Hippocampal formation (tissue), 2 donors: ENCODE measurements around the gene KIF16B.

ENCODE experiments used
- DNase-seq, 2 donors: peaks; one replicate each; lab custom pipeline; 2025; lab: John Stamatoyannopoulos, UW

Gene KIF16B

DNA sequence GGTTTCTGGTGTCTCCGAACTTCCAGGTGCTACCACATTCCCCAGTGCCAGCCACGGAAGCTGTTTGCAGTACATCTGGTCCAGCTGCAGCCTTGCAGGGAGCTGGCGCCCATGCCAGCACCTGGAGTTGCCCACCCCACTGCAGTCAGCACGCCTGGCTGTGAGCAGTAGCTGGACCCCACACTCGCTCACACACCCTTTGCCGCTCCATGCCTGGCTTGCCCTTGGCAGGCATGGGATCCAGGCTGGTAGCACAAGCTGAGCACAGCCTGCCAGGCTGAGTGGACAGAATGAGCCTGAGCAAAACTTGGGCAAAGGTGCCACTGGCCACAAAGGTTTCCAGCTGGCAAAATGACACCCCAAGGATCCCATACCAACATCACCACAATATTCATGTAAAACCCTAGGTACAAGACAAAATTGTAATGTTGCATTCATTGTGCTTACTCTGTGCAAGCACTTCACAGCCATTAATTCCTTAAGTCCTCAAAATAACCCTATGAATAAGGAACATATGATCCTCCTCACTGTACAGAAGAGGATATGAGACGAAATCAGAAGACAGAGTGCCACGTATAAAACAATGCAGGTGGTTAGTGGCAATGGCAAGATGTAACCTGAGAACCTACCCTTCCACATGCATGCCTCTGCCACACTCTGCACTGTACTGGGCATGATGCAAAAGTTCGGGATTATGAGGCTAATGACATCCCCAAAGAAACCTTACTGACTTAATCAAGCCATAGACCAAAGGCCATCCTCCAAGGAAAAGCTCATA is 18.3 kb downstream of the KIF16B start:
- DNase-seq = no peak

DNA sequence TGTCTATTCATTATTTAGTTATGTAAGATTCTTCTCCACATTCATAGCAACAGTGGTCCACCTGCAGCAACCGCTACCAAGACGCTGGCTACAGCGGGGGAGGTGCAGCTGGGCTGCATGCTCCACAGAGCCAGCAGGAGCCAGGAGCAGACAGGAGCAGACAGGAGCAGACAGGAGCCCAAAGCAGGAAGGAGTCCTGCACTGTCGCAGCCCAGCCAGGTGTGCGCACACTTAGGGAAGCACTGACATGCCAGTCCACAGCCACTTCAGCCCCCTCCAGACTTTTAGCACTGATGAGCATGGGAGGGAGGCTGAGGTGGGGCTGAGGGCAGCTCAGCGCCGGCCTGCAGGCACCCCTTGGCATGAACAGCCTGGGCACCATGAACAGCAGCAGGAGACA is 19.6 kb downstream of the KIF16B start:
- no peak for DNase-seq

DNA sequence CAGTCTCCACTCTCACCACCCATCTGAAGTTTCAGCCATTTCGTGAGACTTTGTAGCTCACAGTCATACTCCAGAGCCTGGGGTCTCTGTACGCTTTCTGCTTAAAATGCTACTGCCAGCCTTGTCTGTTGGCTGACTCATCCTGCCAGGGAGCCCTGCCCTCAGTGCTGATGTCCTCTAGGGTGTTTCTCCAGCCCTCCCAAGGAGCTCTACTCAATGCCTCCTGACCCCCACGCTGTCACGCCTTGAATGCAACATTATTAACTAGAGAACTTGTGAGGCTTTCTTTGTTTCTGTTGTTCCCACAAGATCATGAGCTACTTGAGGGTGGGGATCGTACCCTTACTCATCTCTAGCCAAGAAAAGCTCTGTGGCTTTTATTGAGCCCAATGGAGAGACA is 20.1 kb downstream of the KIF16B start:
- DNase-seq = no peak

DNA sequence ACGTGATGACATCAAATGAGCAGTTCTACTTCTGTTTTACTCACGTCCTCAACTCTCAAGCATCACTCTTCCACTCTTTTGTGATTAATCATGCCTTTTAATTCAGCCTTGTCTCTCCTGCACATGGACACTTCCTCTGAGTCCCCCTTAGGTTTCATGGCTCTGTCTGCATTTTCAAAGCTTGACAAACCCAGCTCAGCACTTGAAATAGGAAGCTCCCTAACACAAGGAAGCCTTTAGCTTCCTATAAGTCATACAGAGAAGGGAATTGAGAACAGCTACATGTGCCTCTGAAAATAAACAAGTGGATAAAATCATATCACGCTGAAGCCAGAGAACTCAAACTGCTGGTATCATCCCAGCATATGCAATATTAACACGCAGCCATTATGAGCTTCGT is 21.2 kb downstream of the KIF16B start:
- no peak for DNase-seq

DNA sequence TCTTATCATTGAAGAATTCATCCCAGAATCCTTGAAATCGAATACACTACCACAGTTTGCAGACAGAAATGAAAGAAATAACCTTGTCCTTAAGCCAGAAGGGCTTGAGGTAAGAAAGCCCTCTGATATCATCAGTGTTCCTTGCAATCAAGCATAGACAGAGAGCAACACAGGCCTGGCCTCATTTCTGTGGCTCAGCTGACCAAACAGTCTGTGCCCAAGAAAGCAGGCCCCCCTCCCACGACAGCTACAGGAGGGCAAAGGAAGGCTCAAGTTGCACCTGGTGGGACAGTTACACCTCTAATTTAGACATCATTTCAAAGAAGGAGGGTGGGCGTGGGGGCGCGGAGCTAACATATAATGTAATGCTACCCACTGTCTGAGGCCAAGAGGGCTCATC is 21.6 kb downstream of the KIF16B start:
- DNase-seq = no peak

DNA sequence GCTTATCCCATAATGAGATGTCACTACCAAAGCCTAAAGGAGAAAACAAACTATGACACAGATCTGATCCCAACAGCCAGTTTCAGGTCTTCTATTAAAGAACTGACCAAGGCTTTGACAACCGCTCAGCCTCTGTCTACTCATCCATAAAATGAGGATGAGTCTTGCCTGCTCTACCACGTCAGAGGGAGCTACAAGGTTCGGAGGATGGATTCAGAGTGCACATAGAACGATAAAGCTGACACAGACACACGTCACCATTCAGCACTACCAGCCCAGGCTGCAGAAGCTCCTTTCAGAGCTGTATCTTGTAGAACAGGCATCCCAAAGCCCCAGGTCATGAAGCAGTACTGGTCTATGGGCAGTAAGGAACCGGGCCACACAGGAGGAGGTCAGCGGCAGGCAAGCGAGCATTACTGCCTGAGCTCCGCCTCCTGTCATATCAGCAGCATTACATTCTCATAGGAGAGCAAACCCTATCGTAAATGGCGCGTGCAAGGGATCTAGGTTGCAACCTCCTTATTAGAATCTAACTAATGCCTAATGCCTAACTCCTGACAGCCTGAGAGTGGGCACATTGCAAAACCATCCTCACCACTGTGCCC is 25.1 kb downstream of the KIF16B start:
- no peak for DNase-seq

DNA sequence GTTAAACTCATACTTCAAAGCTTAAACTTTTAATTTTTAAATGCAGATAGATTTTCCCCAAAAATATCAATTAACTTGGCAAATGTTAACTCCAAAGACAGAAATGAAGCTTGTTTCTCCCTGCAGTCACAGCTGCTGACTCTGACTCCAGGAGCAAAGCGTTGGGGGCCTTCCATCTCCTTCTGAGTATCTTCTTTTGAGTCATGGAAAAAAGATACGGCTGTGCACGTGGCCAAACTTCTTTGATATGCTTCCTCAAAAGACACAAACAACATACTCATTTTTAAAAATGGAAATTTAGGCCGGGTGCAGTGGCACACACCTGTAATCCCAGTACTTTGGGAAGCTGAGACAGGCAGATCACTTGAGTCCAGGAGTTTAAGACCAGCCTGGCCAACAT is 28.3 kb downstream of the KIF16B start:
- DNase-seq = no peak

DNA sequence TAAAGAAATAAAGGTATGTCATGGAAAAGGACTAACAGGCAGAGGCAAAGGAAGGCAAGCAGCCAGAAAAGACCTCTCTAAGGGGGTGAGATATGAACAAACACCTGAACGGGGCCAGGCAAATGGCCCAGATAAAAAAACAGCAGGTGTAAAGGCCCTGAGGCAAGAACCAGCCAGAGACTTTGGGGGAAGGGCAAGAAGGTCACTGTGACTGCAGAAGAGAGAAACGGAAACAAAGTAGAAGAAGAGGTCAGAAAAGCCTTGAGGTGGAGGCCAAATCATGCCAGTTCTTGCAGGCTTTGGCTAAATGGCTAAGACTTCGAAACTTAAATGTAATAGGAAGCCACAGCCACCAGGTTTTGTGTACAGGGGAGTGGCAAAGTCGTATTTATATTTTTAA is 30.8 kb downstream of the KIF16B start:
- DNase-seq = no peak

DNA sequence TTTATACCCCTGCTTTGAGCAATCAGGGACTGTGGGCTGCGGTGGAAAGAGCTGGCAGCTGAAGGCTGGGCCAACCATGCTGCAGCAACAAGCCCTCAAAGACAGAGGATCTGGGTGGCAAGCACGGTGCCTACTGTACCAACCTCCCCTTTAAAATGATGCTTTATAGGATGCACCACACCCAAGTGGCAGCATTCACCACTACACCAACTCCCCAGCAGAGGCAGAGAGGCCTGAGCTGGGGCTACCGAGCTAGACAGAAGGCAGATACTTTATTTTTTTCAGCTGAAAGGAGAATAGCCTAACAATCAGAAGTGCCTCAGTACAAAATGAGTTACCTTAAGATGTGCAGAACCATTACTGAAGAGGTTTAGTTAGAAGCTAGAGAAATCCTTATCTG is 31.4 kb downstream of the KIF16B start:
- DNase-seq = no peak

DNA sequence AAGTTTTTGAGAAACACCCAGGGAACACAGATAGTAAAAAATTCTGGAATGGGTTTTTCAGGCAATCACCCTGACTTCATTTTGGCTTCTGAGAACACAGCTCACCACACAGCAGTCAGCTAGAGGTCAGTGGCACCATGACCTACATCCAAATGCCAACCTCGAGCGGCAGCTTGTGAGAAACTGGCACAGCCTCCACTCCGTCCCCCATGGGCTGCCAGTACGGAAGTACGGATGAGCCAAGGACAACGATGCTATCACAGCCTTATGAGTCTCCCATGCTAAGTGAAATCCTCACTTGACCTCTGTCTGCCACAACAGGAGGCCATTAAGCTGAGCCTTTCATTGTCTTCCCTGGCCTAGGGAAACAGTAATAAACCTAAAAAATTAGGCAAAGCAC is 32.0 kb downstream of the KIF16B start:
- no peak for DNase-seq

DNA sequence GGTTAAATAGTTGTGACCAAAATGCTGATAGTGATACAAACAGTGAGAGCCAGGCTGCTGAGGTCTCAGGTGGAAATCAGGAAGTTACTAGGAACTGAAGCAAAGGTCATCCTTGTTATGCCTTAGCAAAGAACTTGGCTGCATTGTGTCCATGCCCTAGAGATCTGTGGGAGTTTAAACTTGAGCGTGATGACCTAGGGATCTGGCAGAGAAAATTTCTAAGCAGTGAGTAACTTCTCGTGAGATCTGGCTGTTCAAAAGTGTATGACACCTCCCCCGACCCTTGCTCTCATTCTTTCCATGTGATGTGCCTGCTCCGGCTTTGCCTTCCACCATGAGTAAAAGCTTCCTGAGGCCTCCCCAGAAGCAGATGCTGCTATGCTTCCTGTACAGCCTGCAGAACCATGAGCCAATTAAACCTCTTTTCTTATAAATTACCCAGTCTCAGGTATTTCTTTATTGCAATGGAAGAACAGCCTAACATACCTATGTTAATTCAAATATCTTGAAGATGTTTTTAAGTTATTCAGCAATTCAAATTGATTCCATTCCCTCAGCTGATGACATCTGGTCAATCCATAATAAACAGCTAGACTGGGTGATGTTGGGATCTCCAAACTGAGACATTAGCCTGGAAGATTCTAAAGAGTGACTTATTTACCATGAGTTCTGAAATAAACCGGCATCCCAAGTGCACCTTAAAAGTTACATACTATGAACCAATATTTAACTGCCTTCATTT is 33.8 kb downstream of the KIF16B start:
- DNase-seq = no peak

DNA sequence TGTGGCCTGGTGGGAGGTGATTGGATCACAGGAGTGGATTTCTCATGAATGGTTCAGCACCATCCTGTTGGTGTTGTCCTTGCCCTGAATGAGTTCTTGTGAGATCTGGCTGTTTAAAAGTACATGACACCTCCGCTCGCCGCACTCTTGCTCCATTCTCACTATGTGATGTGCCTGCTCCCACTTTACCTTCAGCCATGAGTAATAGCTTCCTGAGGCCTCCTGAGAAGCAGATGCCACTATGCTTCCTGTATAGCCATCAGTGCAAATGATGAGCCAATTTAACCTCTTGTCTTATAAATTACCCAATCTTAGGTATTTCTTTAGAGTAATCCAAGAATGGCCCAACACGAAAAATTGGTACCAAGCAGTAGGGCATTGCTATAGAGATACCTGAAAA is 34.5 kb downstream of the KIF16B start:
- no peak for DNase-seq

DNA sequence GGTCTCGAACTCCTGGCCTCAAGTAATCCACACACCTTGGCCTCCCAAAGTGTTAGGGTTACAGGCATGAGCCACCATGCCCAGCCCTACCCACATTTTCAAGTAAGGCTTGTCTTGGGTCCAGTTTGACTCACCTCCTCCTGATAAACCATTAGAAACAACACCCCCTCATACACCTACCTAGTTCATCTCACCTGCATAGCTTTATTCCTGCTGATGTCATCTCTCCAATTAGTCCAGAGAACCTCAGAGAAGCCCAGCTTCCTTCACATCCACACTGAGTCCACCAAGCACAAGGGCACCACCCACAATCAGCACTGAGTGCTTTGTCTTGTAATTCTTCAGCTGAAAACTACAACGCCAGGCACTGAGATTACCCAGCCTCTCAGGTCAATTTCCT is 35.3 kb downstream of the KIF16B start:
- DNase-seq = no peak

DNA sequence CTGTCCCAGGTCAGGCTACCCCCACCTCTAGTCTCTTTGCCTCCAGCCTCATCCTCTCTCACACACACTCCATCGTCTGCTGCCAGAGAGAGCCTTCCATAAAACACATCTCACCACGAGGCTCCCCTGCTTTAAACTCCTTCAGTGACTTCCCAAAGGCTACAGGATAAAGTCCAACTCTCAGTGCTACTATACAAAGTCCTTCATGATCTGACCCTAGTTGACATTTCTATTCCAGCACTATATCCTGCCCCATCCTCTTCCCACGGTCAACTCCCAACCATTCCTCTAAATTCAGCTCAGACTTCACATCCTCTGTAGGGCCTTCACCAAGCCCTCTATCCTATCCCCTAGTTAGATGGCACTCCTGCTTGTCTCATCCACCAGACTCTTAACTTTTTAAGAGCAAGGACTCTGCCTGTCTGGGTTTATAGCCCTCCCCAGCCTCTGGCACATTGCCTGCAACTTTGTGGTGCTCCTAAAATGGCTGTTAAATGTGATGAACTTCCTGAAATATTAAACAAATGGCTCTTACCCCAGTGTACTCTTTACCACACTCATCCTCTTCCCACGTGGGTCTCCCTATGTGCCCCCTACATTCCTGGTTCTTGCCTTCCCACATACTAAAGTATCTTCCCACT is 36.1 kb downstream of the KIF16B start:
- DNase-seq = no peak

DNA sequence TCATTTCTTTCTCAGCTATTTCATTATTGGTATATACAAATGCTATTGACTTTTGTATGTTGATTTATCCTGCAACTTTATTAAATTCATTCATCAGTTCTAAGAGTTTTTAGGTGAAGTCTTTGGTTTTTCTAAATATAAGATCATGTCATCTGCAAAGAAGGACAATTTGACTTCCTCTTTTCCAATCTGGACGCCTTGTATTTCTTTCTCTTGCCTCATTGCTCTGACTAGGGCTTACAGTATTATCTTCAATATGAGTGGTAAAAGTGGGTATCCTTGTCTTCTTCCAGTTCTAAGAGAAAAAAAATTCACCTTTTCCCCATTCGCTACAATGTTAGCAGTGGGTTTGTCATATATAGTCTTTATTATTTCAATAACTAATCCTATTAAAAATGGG is 38.0 kb downstream of the KIF16B start:
- no peak for DNase-seq

DNA sequence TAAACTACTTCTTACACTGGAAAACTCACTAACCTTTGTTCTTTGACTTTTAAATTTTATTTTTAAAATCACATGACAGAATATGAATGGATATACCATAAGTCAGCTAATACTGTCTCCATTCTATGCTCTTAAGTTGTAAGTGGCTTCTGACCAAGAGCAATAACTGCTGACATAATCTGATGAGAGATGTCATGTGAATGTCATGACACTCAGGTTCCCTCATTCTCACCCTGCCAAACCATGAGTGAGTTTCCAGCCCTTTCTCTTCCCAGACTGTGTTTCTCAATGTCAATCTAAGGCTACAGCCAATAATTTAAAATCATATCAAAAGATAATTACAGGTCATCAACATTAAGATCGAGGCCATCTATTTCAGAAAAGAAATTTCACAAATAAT is 39.7 kb downstream of the KIF16B start:
- DNase-seq = no peak

DNA sequence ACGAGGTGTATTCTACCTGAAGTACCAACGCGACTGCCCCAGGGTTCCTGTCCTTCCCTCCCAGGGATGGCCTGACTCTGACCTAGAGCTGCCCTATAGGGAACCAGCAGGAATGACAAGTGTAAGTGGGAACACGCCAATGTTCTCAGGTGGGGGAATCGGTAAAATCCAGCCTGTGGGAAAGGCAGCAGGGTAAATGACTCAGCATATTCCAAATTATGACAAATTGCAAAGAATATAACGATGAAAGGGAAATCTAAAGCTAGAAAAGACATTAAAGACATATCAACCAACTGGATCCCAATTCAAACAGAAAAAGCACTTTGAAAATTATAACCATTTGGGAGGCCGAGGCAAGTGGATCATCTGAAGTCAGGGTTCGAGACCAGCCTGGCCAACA is 41.8 kb downstream of the KIF16B start:
- DNase-seq = no peak

DNA sequence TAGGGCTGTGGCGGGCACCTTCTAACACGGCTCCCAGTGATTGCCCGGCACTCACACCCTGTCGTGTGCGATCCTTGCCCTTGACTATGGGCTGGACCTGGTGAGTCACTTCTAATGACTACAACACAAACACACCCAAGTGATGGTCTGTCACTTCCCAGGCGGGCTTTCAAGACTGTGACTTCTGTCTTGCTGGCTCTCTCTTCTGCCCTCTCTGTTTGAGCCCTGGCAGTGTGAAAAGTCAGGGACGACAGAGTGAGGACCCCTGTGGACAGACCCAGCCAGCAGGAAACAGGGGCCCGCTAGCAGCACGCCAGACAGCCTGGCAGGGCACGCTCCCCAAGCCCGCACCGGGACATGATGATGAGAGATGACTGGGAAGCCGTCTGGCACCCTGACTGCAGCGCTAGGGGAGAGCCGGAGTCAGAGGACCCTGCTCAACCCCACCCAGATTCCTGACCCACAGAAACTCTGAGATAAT is 43.0 kb downstream of the KIF16B start:
- no peak for DNase-seq

DNA sequence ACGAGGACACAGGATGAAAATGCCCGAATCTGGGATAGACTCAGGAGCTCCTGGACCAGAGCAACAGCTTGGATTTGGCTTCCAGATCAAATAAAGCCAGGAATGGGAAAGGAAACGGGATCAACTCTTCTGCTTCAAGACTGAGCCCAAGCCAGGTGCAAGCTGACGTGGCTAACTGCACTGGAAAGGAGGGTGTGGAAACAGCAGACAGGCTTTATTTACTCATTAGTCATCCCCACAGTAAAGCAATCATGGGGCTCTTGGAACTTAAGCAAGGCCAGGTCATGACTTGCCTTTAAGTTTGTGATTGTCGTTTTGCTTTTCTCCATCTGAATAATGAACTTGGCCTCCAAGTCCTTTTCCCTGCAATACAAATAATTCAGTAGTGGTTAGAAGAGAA is 45.2 kb downstream of the KIF16B start:
- DNase-seq = no peak

DNA sequence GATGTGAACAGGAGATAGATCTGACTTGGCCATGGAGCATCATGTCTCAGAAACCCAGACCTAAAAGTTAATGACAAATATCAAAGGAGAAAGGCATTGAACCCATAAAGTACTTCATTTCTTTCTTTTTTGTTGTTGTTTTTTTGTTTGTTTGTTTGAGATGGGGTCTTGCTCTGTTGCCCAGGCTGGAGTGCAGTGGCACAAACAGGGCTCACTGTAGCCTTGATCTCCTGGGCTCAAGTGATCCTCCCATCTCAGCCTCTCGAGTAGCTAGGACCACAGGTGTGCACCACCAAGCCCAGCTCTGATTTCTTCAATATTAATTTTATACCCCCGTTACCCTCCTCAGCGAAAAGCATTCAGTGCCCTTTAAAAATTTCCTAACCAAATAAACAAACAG is 45.8 kb downstream of the KIF16B start:
- no peak for DNase-seq

DNA sequence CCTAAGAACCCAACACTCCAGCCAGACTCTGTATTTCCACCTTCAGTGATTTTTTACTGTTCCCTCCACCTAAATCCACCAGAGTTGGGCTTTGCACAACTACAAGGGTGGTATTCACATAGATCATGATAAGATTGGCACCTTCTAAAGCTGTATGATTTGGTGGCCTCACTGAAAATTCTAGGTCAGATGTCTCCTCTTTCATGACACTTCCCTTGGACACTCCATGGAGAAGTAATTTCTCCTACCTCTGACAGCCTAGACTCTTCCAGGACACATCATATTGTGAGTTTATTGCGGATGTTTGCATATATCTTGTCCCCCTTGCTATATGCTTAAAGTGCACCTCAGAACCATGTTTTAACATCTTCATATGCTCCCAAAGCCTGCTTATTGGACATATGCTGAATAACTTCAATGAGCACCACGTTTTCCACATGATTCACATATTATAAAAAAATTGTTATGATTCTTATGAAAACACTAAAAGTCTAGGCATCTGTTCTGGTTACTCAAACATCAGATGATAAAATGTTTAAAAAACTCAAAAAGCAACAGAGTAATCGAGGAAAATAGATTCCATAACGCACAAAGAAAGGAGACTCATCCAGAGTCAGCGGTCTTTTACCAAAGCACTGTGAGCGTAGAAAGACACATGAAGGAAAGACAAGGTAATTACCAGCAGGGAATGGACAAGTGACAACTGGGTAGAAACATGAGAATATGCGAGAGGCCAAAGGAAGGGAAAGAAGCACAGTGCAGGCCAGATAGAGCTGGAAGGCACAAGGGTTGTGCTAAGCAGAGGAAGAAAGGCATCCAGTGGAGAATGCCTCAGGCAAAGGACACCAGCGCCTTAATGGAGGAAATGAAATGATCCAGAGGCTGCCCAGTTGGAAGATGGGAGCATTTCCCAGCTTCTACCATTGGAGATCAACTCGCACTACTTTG is 46.5 kb downstream of the KIF16B start:
- DNase-seq = no peak
